ENCODE results near the gene OR10AD1.

DNA sequence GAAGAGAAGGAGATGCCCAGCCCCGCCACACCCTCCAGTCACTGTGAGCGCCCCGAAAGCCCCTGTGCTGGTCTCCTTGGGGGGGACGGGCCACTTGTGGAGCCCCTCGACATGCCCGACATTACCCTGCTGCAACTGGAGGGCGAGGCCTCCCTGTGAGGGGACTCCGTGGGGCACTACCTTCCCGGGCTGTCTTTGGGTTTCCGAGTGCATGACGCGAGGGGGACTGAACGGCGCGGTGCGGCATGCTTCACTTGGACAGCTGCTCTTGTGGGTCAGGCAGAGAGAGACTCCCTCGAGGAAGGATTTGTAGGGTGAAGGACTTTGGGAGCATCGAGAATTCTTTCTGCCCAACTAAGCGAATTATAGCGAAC, 18.6 kb downstream of the OR10AD1 start:
- TF ChIP-seq, protein P1, sequence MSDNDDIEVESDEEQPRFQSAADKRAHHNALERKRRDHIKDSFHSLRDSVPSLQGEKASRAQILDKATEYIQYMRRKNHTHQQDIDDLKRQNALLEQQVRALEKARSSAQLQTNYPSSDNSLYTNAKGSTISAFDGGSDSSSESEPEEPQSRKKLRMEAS (IDR thresholded peaks at IDR 0.05): no peak
- TF ChIP-seq, protein P2, sequence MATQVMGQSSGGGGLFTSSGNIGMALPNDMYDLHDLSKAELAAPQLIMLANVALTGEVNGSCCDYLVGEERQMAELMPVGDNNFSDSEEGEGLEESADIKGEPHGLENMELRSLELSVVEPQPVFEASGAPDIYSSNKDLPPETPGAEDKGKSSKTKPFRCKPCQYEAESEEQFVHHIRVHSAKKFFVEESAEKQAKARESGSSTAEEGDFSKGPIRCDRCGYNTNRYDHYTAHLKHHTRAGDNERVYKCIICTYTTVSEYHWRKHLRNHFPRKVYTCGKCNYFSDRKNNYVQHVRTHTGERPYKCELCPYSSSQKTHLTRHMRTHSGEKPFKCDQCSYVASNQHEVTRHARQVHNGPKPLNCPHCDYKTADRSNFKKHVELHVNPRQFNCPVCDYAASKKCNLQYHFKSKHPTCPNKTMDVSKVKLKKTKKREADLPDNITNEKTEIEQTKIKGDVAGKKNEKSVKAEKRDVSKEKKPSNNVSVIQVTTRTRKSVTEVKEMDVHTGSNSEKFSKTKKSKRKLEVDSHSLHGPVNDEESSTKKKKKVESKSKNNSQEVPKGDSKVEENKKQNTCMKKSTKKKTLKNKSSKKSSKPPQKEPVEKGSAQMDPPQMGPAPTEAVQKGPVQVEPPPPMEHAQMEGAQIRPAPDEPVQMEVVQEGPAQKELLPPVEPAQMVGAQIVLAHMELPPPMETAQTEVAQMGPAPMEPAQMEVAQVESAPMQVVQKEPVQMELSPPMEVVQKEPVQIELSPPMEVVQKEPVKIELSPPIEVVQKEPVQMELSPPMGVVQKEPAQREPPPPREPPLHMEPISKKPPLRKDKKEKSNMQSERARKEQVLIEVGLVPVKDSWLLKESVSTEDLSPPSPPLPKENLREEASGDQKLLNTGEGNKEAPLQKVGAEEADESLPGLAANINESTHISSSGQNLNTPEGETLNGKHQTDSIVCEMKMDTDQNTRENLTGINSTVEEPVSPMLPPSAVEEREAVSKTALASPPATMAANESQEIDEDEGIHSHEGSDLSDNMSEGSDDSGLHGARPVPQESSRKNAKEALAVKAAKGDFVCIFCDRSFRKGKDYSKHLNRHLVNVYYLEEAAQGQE (IDR thresholded peaks at IDR 0.05; ENCODE audit: low read depth): no peak
- TF ChIP-seq TAF1 (IDR thresholded peaks at IDR 0.05; ENCODE audit: low read depth) (no peak), EP300 (IDR thresholded peaks at IDR 0.05; ENCODE audit: borderline replicate concordance) (no peak), CREB1 (IDR thresholded peaks at IDR 0.05; ENCODE audit: low read depth) (no peak), RAD21 (IDR thresholded peaks at IDR 0.05; ENCODE audit: low read depth) (no peak), FOXM1 (IDR thresholded peaks at IDR 0.05; ENCODE audit: borderline replicate concordance, low read depth) (no peak), EGR1 (IDR thresholded peaks at IDR 0.05) (no peak), TCF12 (IDR thresholded peaks at IDR 0.05; ENCODE audit: low read depth) (no peak)

All from Ishikawa (cell line).